H9 (cell line): ENCODE measurements around the gene PITX3. TPM values are rescaled to one million over a fixed set of nuclear protein-coding genes. Genes with fewer than 3 reads are reported as not detected.

Experiments used
- DNase-seq: peaks from one replicate; pipeline ENCODE4 v3.0.0-alpha.2; 2017
- H2AFZ ChIP-seq: one replicate; pipeline ENCODE4 v1.6.1; 2013; ENCODE audit warnings: mild to moderate bottlenecking, low read length, control low read depth, moderate library complexity
- H2AK5ac ChIP-seq: 2 replicates; pipeline ENCODE4 v1.6.1; 2013; ENCODE audit warnings: low read length, control low read depth, mixed read lengths; ENCODE audit not compliant: insufficient read length
- H2BK120ac ChIP-seq: one replicate; pipeline ENCODE4 v1.6.1; 2013; ENCODE audit warnings: low read depth, mild to moderate bottlenecking, low read length, control low read depth, inconsistent platforms; ENCODE audit not compliant: poor library complexity, severe bottlenecking
- H2BK12ac ChIP-seq: 2 replicates; pipeline ENCODE4 v1.6.1; 2013; ENCODE audit warnings: low read length, control low read depth, mixed read lengths, low read depth; ENCODE audit not compliant: insufficient read length
- H2BK15ac ChIP-seq: 2 replicates; pipeline ENCODE4 v1.6.1; 2013; ENCODE audit warnings: low read depth, low read length, control low read depth
- H2BK20ac ChIP-seq: one replicate; pipeline ENCODE4 v1.6.1; 2013; ENCODE audit warnings: low read depth, mild to moderate bottlenecking, low read length, control low read depth, inconsistent platforms; ENCODE audit not compliant: poor library complexity, severe bottlenecking
- H2BK5ac ChIP-seq: 2 replicates; pipeline ENCODE4 v1.6.1; 2013; ENCODE audit warnings: low read length, control low read depth, mixed read lengths; ENCODE audit not compliant: insufficient read length
- H3K14ac ChIP-seq: 2 replicates; pipeline ENCODE4 v1.6.1; 2013; ENCODE audit warnings: low read length, control low read depth; ENCODE audit not compliant: insufficient read depth
- H3K18ac ChIP-seq: 2 replicates; pipeline ENCODE4 v1.6.1; 2013; ENCODE audit warnings: low read depth, mild to moderate bottlenecking, mixed read lengths, low read length, control low read depth; ENCODE audit not compliant: insufficient read length
- H3K23ac ChIP-seq: 2 replicates; pipeline ENCODE4 v1.6.1; 2013; ENCODE audit warnings: low read length, control low read depth, mixed read lengths, low read depth; ENCODE audit not compliant: insufficient read length
- H3K23me2 ChIP-seq: 2 replicates; pipeline ENCODE4 v1.6.1; 2013; ENCODE audit warnings: low read depth, mild to moderate bottlenecking, mixed read lengths, low read length, control low read depth; ENCODE audit not compliant: insufficient read length, poor library complexity, severe bottlenecking
- H3K27ac ChIP-seq: 2 replicates; pipeline ENCODE4 v1.5.1; 2013; ENCODE audit warnings: low read length, control low read depth, mixed read lengths, low read depth; ENCODE audit not compliant: insufficient read length
- H3K27me3 ChIP-seq: 2 replicates; pipeline ENCODE4 v1.6.1; 2013; ENCODE audit warnings: low read length, control low read depth, inconsistent platforms; ENCODE audit not compliant: insufficient read depth
- H3K4ac ChIP-seq: 2 replicates; pipeline ENCODE4 v1.6.1; 2013; ENCODE audit warnings: low read depth, mild to moderate bottlenecking, control low read depth, inconsistent platforms, low read length, moderate library complexity
- H3K4me1 ChIP-seq: 2 replicates; pipeline ENCODE4 v1.6.1; 2013; ENCODE audit warnings: low read length, control low read depth, inconsistent platforms; ENCODE audit not compliant: insufficient read depth
- H3K4me2 ChIP-seq: 2 replicates; pipeline ENCODE4 v1.6.1; 2013; ENCODE audit warnings: low read length, control low read depth, mixed read lengths; ENCODE audit not compliant: insufficient read length, insufficient read depth
- H3K56ac ChIP-seq: 2 replicates; pipeline ENCODE4 v1.6.1; 2013; ENCODE audit warnings: low read depth, mild to moderate bottlenecking, mixed read lengths, low read length, control low read depth; ENCODE audit not compliant: insufficient read length
- H3K79me1 ChIP-seq: 2 replicates; pipeline ENCODE4 v1.6.1; 2013; ENCODE audit warnings: low read depth, mild to moderate bottlenecking, moderate library complexity, low read length, control low read depth, inconsistent platforms; ENCODE audit not compliant: insufficient read depth, poor library complexity, severe bottlenecking
- H3K79me2 ChIP-seq: 2 replicates; pipeline ENCODE4 v1.6.1; 2013; ENCODE audit warnings: low read length, control low read depth, inconsistent platforms; ENCODE audit not compliant: insufficient read depth
- H3K9ac ChIP-seq: 2 replicates; pipeline ENCODE4 v1.6.1; 2013; ENCODE audit warnings: low read length, control low read depth, mixed read lengths; ENCODE audit not compliant: insufficient read length; ENCODE audit errors: extremely low read depth
- H3K9me3 ChIP-seq: one replicate; pipeline ENCODE4 v1.6.1; 2013; ENCODE audit warnings: low read depth, low read length, inconsistent platforms; ENCODE audit not compliant: control insufficient read depth
- H3T11ph ChIP-seq: one replicate; pipeline ENCODE4 v1.6.1; 2013; ENCODE audit warnings: mild to moderate bottlenecking, low read length, control low read depth, inconsistent platforms
- H4K20me1 ChIP-seq: one replicate; pipeline ENCODE4 v1.6.1; 2013; ENCODE audit not compliant: control insufficient read depth, insufficient read length, insufficient read depth
- H4K5ac ChIP-seq: 2 replicates; pipeline ENCODE4 v1.6.1; 2013; ENCODE audit warnings: low read depth, mild to moderate bottlenecking, mixed read lengths, low read length, control low read depth; ENCODE audit not compliant: insufficient read length
- H4K8ac ChIP-seq: replicated peaks from 2 replicates; pipeline ENCODE4 v1.6.1; 2013; ENCODE audit warnings: low read length, control low read depth, mixed read lengths, low read depth; ENCODE audit not compliant: insufficient read length
- H4K91ac ChIP-seq: 2 replicates; pipeline ENCODE4 v1.6.1; 2013; ENCODE audit warnings: low read depth, mild to moderate bottlenecking, moderate library complexity, mixed read lengths, low read length, control low read depth; ENCODE audit not compliant: insufficient read length
- H3K27ac Mint-ChIP-seq, 3 experiments: 2 replicates in 2 of 3; 3 replicates in 1 of 3; pipeline ENCODE4 v1.8.0; 2020 to 2021; ENCODE audit warnings: mixed read lengths in 3 of 3, mild to moderate bottlenecking in 1 of 3, moderate library complexity in 1 of 3
- H3K27me3 Mint-ChIP-seq: 2 replicates; pipeline ENCODE4 v1.8.0; 2021; ENCODE audit warnings: low read depth, mild to moderate bottlenecking, moderate library complexity, mixed read lengths
- H3K36me3 Mint-ChIP-seq, 3 experiments: 2 replicates in 2 of 3; 3 replicates in 1 of 3; pipeline ENCODE4 v1.8.0; 2020 to 2021; ENCODE audit warnings: low read depth in 3 of 3, mixed read lengths in 3 of 3; ENCODE audit not compliant: insufficient read depth in 1 of 3
- H3K4me1 Mint-ChIP-seq, 2 experiments: 2 replicates each; pipeline ENCODE4 v1.8.0; 2020; ENCODE audit warnings: mixed read lengths in 2 of 2
- H3K4me3 Mint-ChIP-seq, 2 experiments: 2 replicates in 1 of 2; 3 replicates in 1 of 2; pipeline ENCODE4 v1.8.0; 2020 to 2021; ENCODE audit warnings: mild to moderate bottlenecking in 2 of 2, mixed read lengths in 2 of 2, moderate library complexity in 1 of 2
- H3K9me3 Mint-ChIP-seq, 2 experiments: 2 replicates in 1 of 2; 3 replicates in 1 of 2; pipeline ENCODE4 v1.8.0; 2020; ENCODE audit warnings: mild to moderate bottlenecking in 2 of 2, mixed read lengths in 2 of 2, moderate library complexity in 1 of 2
- WGBS: extraction: QIAGEN DNeasy Blood & Tissue Kit; methylation state at CpG from one replicate; pipeline ENCODE4 v1.1.7; 2013; ENCODE audit warnings: missing lambda C conversion rate, low lambda C conversion rate, mixed read lengths; ENCODE audit not compliant: insufficient read length; ENCODE audit errors: extremely low coverage; 5-methylcytosine and 5-hydroxymethylcytosine counted together
- total RNA-seq: library from RNA; stranded (reverse); gene quantifications from 2 replicates; pipeline ENCODE4 v1.2.1, GENCODE V29; 2021
- TF ChIP-seq, protein P1 (sequence below): fragments of 200-600 bp; sonication (generic); conservative IDR thresholded peaks from 3 replicates; pipeline ENCODE4 v1.8.0; 2021; ENCODE audit warnings: antibody characterized with exemption, mild to moderate bottlenecking

PITX3 gene
- total RNA-seq, 1 experiment from 2014 or later: not detected

DNA sequence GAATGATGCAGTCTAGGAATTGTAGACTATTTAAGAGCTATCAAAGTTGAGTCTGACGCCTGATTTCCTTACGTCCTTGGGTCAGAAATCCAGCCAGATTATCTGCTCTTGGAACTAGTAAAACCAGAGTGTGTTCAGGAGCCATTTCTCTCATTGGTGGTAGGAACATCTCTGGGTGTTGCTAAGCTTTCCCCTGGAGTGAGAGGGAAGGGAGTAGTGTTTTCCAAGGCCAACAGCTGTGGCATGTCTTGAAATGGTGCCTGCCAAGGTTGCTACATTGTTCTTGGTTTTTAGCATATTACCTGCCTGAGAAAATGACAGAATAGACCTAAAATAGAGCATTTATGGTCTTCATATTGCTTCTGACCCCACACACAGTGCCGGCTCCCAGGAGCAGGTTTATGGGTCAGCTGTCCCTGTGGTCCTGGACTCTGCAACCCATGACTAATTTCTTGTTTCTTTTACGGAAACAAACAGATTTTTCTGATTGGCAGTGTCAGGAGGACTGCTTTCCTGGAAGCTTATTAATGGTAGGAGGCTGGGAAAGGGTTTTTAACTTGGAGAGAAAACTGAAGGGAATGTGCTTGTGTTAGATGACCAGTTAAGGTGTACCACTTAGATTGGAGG, 21.5 kb upstream of the PITX3 start:
- no peak overlapping the region for H4K5ac ChIP-seq
- H2AK5ac ChIP-seq: no peak overlapping the region
- H3K4ac ChIP-seq: no peak overlapping the region
- no peak overlapping the region for H2BK20ac ChIP-seq
- no peak overlapping the region for H3K4me2 ChIP-seq
- H3K23me2 ChIP-seq: no peaks in the 10 kb centered on the region
- no CpG with 5 or more reads among the region's 4 CpGs for WGBS
- Mint-ChIP-seq H3K27me3 (no peaks in the 10 kb centered on the region), H3K4me3 (no peak overlapping the region), H3K36me3 (peaks cover 0 to 19% (median 17%) of the 10 kb centered on the region in 3 experiments; a peak in 5 of 7 replicates), H3K27ac (no peak overlapping the region), H3K9me3 (no peaks in the 10 kb centered on the region), H3K4me1 (peaks cover 4% of the 10 kb centered on the region in 2 experiments; a peak in 2 of 4 replicates)
- no peak overlapping the region for H3K9ac ChIP-seq
- peaks cover 3% of the 10 kb centered on the region for H3K79me1 ChIP-seq
- H2AFZ ChIP-seq: no peak overlapping the region
- no peak overlapping the region for H3K27ac ChIP-seq
- H3K4me1 ChIP-seq: no peaks in the 10 kb centered on the region
- H2BK15ac ChIP-seq: no peak overlapping the region
- DNase-seq: no peak
- no peaks in the 10 kb centered on the region for H3K27me3 ChIP-seq
- H3T11ph ChIP-seq: no peak overlapping the region
- no peak overlapping the region for H2BK120ac ChIP-seq
- H3K56ac ChIP-seq: no peak overlapping the region
- H3K14ac ChIP-seq: no peak overlapping the region
- TF ChIP-seq, protein P1, sequence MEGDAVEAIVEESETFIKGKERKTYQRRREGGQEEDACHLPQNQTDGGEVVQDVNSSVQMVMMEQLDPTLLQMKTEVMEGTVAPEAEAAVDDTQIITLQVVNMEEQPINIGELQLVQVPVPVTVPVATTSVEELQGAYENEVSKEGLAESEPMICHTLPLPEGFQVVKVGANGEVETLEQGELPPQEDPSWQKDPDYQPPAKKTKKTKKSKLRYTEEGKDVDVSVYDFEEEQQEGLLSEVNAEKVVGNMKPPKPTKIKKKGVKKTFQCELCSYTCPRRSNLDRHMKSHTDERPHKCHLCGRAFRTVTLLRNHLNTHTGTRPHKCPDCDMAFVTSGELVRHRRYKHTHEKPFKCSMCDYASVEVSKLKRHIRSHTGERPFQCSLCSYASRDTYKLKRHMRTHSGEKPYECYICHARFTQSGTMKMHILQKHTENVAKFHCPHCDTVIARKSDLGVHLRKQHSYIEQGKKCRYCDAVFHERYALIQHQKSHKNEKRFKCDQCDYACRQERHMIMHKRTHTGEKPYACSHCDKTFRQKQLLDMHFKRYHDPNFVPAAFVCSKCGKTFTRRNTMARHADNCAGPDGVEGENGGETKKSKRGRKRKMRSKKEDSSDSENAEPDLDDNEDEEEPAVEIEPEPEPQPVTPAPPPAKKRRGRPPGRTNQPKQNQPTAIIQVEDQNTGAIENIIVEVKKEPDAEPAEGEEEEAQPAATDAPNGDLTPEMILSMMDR: no peak
- no peaks in the 10 kb centered on the region for H3K9me3 ChIP-seq
- no peak overlapping the region for H3K23ac ChIP-seq
- H3K79me2 ChIP-seq: no peaks in the 10 kb centered on the region
- no peaks in the 10 kb centered on the region for H4K20me1 ChIP-seq
- H3K18ac ChIP-seq: no peak overlapping the region
- no peak overlapping the region for H2BK5ac ChIP-seq
- no peak overlapping the region for H2BK12ac ChIP-seq
- H4K91ac ChIP-seq: no peak overlapping the region
- no peak overlapping the region for H4K8ac ChIP-seq
